Panc1 (cell line): ENCODE data around the gene C1orf56. TPM values are rescaled to one million over a fixed set of nuclear protein-coding genes. Genes with fewer than 3 reads are reported as not detected.
A peak's percentile ranks its signal among the peaks of the same experiment; 100 is the strongest.

ENCODE experiments used
- ATAC-seq: fragments of 200-7000 bp; cut with Tn5 transposase; 2 replicates; pipeline ENCODE4 v1.9.1; 2020; ENCODE audit warnings: mild to moderate bottlenecking, moderate library complexity
- BruUV-seq: library from RNA; stranded (reverse); fragments of 400-500 nt; replicated peaks from 2 replicates; lab custom pipeline; 2021; lab: Mats Ljungman, UMichigan
- CTCF ChIA-PET: fragments of 300-600 bp; sonication (Branson Sonifier 250); formaldehyde crosslinking; loops from one replicate; lab custom pipeline; 2022; ENCODE audit warnings: antibody characterized with exemption; lab: Charles Lee
- POLR2A ChIA-PET: fragments of 300-600 bp; sonication (Branson Sonifier 250); formaldehyde crosslinking; loops from one replicate; lab custom pipeline; 2022; ENCODE audit warnings: antibody characterized with exemption; lab: Charles Lee
- DNase-seq: peaks from one replicate; pipeline ENCODE4 v3.0.0-alpha.2; 2010; ENCODE audit warnings: low read depth, low spot score
- H3K27ac ChIP-seq: 2 replicates; pipeline ENCODE4 v1.5.1; 2011; ENCODE audit warnings: mild to moderate bottlenecking, low read length, inconsistent platforms
- H3K27me3 ChIP-seq: fragments of 200-500 bp; sonication (Bioruptor generic); 2 replicates; pipeline ENCODE4 v1.6.0; 2014; ENCODE audit warnings: low read length, inconsistent platforms; ENCODE audit not compliant: control insufficient read depth, insufficient read depth
- H3K36me3 ChIP-seq: fragments of 200-500 bp; sonication (Bioruptor generic); 2 replicates; pipeline ENCODE4 v1.5.1; 2014; ENCODE audit warnings: inconsistent platforms, mild to moderate bottlenecking, low read length, moderate library complexity; ENCODE audit not compliant: control insufficient read depth, insufficient read depth
- H3K4me1 ChIP-seq: 2 replicates; pipeline ENCODE4 v1.5.1; 2011; ENCODE audit warnings: inconsistent platforms, mild to moderate bottlenecking, low read length, moderate library complexity; ENCODE audit not compliant: control insufficient read depth, insufficient read depth
- H3K4me3 ChIP-seq, 2 experiments: 2 replicates each; pipeline ENCODE4 v1.5.1; 2011 to 2012; ENCODE audit warnings: low read depth in 2 of 2, low read length in 2 of 2, mild to moderate bottlenecking in 2 of 2, inconsistent platforms in 1 of 2, moderate library complexity in 1 of 2
- H3K9me3 ChIP-seq: fragments of 200-500 bp; sonication (Bioruptor generic); 2 replicates; pipeline ENCODE4 v1.5.1; 2014; ENCODE audit warnings: low read depth, mild to moderate bottlenecking, inconsistent platforms, low read length, moderate library complexity; ENCODE audit not compliant: control insufficient read depth, insufficient read depth
- CTCF ChIP-seq: fragments of 450-650 bp; IDR thresholded peaks from 2 replicates; pipeline ENCODE4 v1.5.1; 2017; ENCODE audit warnings: mild to moderate bottlenecking
- POLR2AphosphoS5 ChIP-seq: IDR thresholded peaks from 2 replicates; pipeline ENCODE4 v1.6.1; 2012; ENCODE audit warnings: mild to moderate bottlenecking, low read depth, low read length, moderate library complexity
- REST ChIP-seq, 2 experiments: IDR thresholded peaks; 2 replicates each; pipeline ENCODE4 v1.6.1; 2011 to 2012; ENCODE audit warnings: low read depth in 2 of 2, control low read depth in 1 of 2, low read length in 1 of 2, mild to moderate bottlenecking in 1 of 2, moderate library complexity in 1 of 2; ENCODE audit not compliant: insufficient read depth in 1 of 2
- SIN3A ChIP-seq: IDR thresholded peaks from 2 replicates; pipeline ENCODE4 v1.6.1; 2012; ENCODE audit warnings: low read depth, mild to moderate bottlenecking, low read length, moderate library complexity, borderline replicate concordance; ENCODE audit not compliant: insufficient read depth
- TCF7L2 ChIP-seq: IDR thresholded peaks from 2 replicates; pipeline ENCODE4 v1.6.1; 2011; ENCODE audit warnings: mild to moderate bottlenecking, low read depth, low read length, inconsistent platforms
- in situ Hi-C: cut with HindIII; loops from 2 replicates; pipeline ENCODE4 v1.10.0; 2016; ENCODE audit warnings: low sequenced_read_pairs, low pct_unique_long_range_greater_than_20kb
- intact Hi-C: fragments of 100-400 bp; cut with micrococcal nuclease; formaldehyde crosslinking; loops from one replicate; pipeline ENCODE4 v1.10.0; 2022; ENCODE audit not compliant: unreplicated experiment
- total RNA-seq: library from RNA; stranded (reverse); gene quantifications from one replicate; pipeline ENCODE4 v1.2.1, GENCODE V29; 2021; ENCODE audit not compliant: unreplicated experiment

The C1orf56 gene
- total RNA-seq, 1 experiment from 2014 or later = 2.7 TPM

DNA sequence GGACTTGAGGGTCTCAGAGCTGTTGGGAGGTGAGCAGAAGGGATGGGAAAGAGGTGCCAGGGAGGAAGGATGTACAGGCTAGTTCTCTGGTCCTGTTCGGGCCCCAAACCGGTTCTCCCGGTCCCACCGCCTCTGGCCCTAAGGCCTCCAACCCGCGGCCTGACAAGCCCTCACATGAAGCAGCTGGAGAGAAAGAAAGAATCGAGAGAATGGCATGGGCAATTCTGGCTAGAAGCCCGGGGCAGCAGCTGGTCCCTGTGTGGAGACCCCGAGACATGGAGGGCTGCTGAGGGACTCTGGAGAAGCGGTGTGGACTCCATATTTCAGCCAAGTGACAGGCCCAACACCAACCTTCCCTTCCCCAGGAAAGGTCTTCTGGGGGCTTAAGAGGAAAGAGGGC is 11.1 kb downstream of the C1orf56 start:
- ChIA-PET CTCF (no interaction called here), POLR2A (interaction anchor here (0.5 kb wide), 2 partner anchors 16 to 703 kb away, joined by 5 to 7 read pairs; no protein-coding TSS in a partner anchor)
- Histone ChIP-seq H3K27me3 (no peaks in the 10 kb centered on the region), H3K4me1 (peaks cover 21% of the 10 kb centered on the region), H3K36me3 (peaks cover 12% of the 10 kb centered on the region), H3K9me3 (no peaks in the 10 kb centered on the region), H3K27ac (peak overlapping the region; percentile 97), H3K4me3 (peak overlapping the region; percentile 94 to 99)
- intact Hi-C loops (no loop called here), in situ Hi-C loops (no loop called here)
- ATAC-seq = no peak
- no peak for DNase-seq
- TF ChIP-seq REST (IDR thresholded peaks at IDR 0.05; ENCODE audit: insufficient read depth in 1 of 2, low read depth in 2 of 2, low read length in 1 of 2) (no peak), CTCF (no peak), POLR2AphosphoS5 (no peak), TCF7L2 (no peak), SIN3A (no peak)
- TSS peak; percentile 78 for BruUV-seq

DNA sequence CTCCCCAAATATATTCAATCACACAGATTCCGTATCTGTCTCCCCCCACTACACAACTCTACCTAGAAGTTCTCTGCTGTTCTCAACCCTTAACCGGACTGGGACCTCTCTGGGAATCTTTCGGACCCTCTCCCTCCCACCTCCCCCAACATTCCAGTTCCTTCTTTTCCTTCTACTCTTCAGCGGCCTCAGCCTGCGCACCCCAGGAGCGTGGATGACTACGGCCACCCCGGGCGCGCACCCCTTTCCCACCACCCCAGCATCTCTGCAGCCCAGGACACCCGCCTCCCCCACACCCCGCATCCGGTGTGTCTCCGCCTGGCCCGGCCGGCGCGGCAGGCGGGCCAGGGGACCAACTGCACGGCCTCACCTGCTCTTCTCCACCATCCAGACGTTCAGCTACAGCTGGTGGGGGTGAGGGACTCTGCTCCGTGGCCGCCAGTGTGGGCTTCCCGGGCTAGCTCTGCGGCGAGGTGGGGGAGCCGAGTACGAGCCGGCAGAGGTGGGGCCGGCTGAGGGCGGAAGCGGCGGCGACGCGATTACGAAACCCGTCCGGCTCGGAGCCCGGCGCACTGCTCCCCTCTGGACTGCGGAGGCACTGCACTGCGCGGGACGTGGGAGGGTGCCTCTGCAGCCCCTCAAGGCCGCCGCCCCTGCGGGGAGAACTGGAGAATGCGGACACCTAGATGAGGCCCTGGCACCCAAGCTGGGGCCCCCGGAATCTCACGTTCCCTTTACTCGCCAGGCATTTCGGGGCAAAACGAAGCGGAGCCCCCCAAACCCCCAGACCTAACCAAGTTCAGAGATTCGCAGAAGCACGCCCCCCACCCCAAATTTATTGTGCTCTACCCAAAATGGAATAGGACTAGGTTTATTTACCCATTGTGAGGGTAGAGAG is 11.8 kb downstream of the C1orf56 start, which contains the start of gene CDC42SE1:
CDC42SE1 (minus strand) TSS at position 514 of the 898 bp plus-strand sequence. CDS start 3,892 bp downstream, outside the sequence.
- in situ Hi-C loops (no loop called here), intact Hi-C loops (no loop called here)
- DNase-seq (no peak), ATAC-seq (peak; percentile 96)
- Histone ChIP-seq H3K27me3 (no peaks in the 10 kb centered on the region), H3K36me3 (peaks cover 12% of the 10 kb centered on the region), H3K27ac (peak within 1 kb of the TSS; percentile 97), H3K9me3 (no peaks in the 10 kb centered on the region), H3K4me1 (peaks cover 21% of the 10 kb centered on the region), H3K4me3 (peak within 1 kb of the TSS; percentile 94 to 99)
- CTCF ChIA-PET = interaction anchor here (0.6 to 0.8 kb wide), 2 partner anchors 10 to 342 kb away, joined by 4 to 9 read pairs; no protein-coding TSS in a partner anchor
- BruUV-seq = no TSS peak
- POLR2A ChIA-PET = interaction anchor here (0.5 kb wide), 1 partner anchor 15 kb away, joined by 7 read pairs; no protein-coding TSS in a partner anchor
- TF ChIP-seq REST (IDR thresholded peaks at IDR 0.05; ENCODE audit: insufficient read depth in 1 of 2, low read depth in 2 of 2, low read length in 1 of 2) (no peak), CTCF (peak; percentile 90), POLR2AphosphoS5 (peak; percentile 86), SIN3A (peak; percentile 78; the same call in 1 of the 2 replicates), TCF7L2 (peak; percentile 46; the same call in 1 of the 2 replicates)
